Middle frontal gyrus (tissue), 1 donor: ENCODE results near the gene RBPJ.
A peak's percentile ranks its signal among the peaks of the same experiment; 100 is the strongest.

Experiments
- DNase-seq: peaks from one replicate; pipeline ENCODE4 v3.0.0-alpha.2; 2015; ENCODE audit warnings: low spot score; ENCODE audit errors: extremely low spot score

RBPJ gene

GRCh38 chr4:26458157-26458561, 137.3 kb downstream of the RBPJ start:
- DNase-seq: no peak

GRCh38 chr4:26459054-26459755, 138.4 kb downstream of the RBPJ start:
- DNase-seq: peak; percentile 20

- no peak for DNase-seq
Observed at GRCh38 chr4:26459756-26460530, 139.1 kb downstream of the RBPJ start.

- DNase-seq: no peak
Observed at GRCh38 chr4:26462874-26463273, 142.1 kb downstream of the RBPJ start.

- DNase-seq: no peak
Observed at GRCh38 chr4:26463386-26463785, 142.6 kb downstream of the RBPJ start.

- DNase-seq: no peak
Observed at GRCh38 chr4:26464420-26465095, 143.7 kb downstream of the RBPJ start.

- no peak for DNase-seq
Observed at GRCh38 chr4:26466578-26467270, 145.9 kb downstream of the RBPJ start.

- DNase-seq: no peak
Observed at GRCh38 chr4:26467724-26468123, 146.9 kb downstream of the RBPJ start.

- DNase-seq: no peak
Observed at GRCh38 chr4:26468283-26468949, 147.6 kb downstream of the RBPJ start.

GRCh38 chr4:26468977-26469376, 148.2 kb downstream of the RBPJ start:
- DNase-seq: no peak

GRCh38 chr4:26471890-26472289, 151.1 kb downstream of the RBPJ start:
- DNase-seq: no peak

- DNase-seq: no peak
Observed at GRCh38 chr4:26473893-26474292, 153.1 kb downstream of the RBPJ start.

- DNase-seq: no peak
Observed at GRCh38 chr4:26474551-26474950, 153.7 kb downstream of the RBPJ start.

- no peak for DNase-seq
Observed at GRCh38 chr4:26475716-26476115, 154.9 kb downstream of the RBPJ start.

GRCh38 chr4:26476545-26476944, 155.7 kb downstream of the RBPJ start:
- no peak for DNase-seq

GRCh38 chr4:26478330-26478729, 157.5 kb downstream of the RBPJ start:
- DNase-seq: no peak

GRCh38 chr4:26482508-26483462, 162.0 kb downstream of the RBPJ start:
- no peak for DNase-seq

GRCh38 chr4:26484032-26484515, 163.3 kb downstream of the RBPJ start:
- DNase-seq: no peak

- DNase-seq: no peak
Observed at GRCh38 chr4:26484516-26484915, 163.7 kb downstream of the RBPJ start.
